HEK293 (cell line): ENCODE measurements around the gene CCSER2.

Experiments used
- CTCF ChIA-PET: fragments of 350-600 bp; formaldehyde crosslinking; extraction: SDS; loops from one replicate; lab custom pipeline; 2021; ENCODE audit warnings: antibody characterized with exemption; lab: Yijun Ruan, JAX
- POLR2A ChIA-PET: fragments of 300-600 bp; formaldehyde crosslinking; extraction: SDS; loops from one replicate; lab custom pipeline; 2020; ENCODE audit warnings: antibody characterized with exemption, inconsistent platforms; lab: Yijun Ruan, JAX
- H3K27ac ChIP-seq: fragments of 200-500 bp; sonication (Bioruptor generic); 2 replicates; pipeline ENCODE4 v1.5.1; 2014; ENCODE audit warnings: low read depth, low read length, control low read depth, inconsistent platforms; ENCODE audit errors: extremely low read depth
- H3K36me3 ChIP-seq, 2 experiments: fragments of 200-500 bp in 1 of 2; sonication (Bioruptor generic) in 1 of 2; 1 replicate in 1 of 2; 2 replicates in 1 of 2; pipeline ENCODE4 v1.5.1; 2014 to 2017; ENCODE audit warnings: inconsistent platforms in 2 of 2, low read length in 2 of 2; ENCODE audit not compliant: control insufficient read depth in 2 of 2, insufficient read depth in 1 of 2
- H3K4me1 ChIP-seq: fragments of 200-500 bp; sonication (Bioruptor generic); 2 replicates; pipeline ENCODE4 v1.5.1; 2014; ENCODE audit warnings: mild to moderate bottlenecking, low read length, inconsistent platforms; ENCODE audit not compliant: control insufficient read depth, insufficient read depth
- H3K4me3 ChIP-seq: 2 replicates; pipeline ENCODE4 v1.5.1; 2011; ENCODE audit warnings: low read depth, mild to moderate bottlenecking, control low read depth, low read length, moderate library complexity
- H3K9me3 ChIP-seq: fragments of 200-500 bp; sonication (Bioruptor generic); 2 replicates; pipeline ENCODE4 v1.5.1; 2014; ENCODE audit warnings: low read depth, low read length, inconsistent platforms; ENCODE audit not compliant: control insufficient read depth, insufficient read depth
- BCL11B ChIP-seq: fragments of 450-650 bp; formaldehyde crosslinking; IDR thresholded peaks from 2 replicates; pipeline ENCODE4 v1.5.1; 2016; ENCODE audit warnings: low read depth, missing biosample characterization, missing genetic modification characterization
- GLI2 ChIP-seq: fragments of 450-650 bp; formaldehyde crosslinking; IDR thresholded peaks from 2 replicates; pipeline ENCODE4; 2017; ENCODE audit warnings: missing biosample characterization, missing genetic modification characterization, low read depth, borderline replicate concordance
- KLF7 ChIP-seq: fragments of 450-650 bp; formaldehyde crosslinking; IDR thresholded peaks from 2 replicates; pipeline ENCODE4 v1.5.1; 2016; ENCODE audit warnings: missing biosample characterization, missing genetic modification characterization, borderline replicate concordance
- MZF1 ChIP-seq: fragments of 450-650 bp; formaldehyde crosslinking; IDR thresholded peaks from 2 replicates; pipeline ENCODE4 v1.5.1; 2017; ENCODE audit warnings: missing biosample characterization, missing genetic modification characterization, borderline replicate concordance
- SP2 ChIP-seq: fragments of 450-650 bp; formaldehyde crosslinking; IDR thresholded peaks from 2 replicates; pipeline ENCODE4 v1.5.1; 2016; ENCODE audit warnings: missing biosample characterization, missing genetic modification characterization
- SP3 ChIP-seq: fragments of 450-650 bp; formaldehyde crosslinking; IDR thresholded peaks from 2 replicates; pipeline ENCODE4 v1.5.1; 2016; ENCODE audit warnings: missing biosample characterization, missing genetic modification characterization
- ZBTB17 ChIP-seq: fragments of 450-650 bp; formaldehyde crosslinking; IDR thresholded peaks from 2 replicates; pipeline ENCODE4 v1.5.1; 2016; ENCODE audit warnings: missing biosample characterization, missing genetic modification characterization
- ZFHX2 ChIP-seq: fragments of 450-650 bp; formaldehyde crosslinking; conservative IDR thresholded peaks from 2 replicates; pipeline ENCODE4 v1.5.1; 2016; ENCODE audit warnings: missing biosample characterization, missing genetic modification characterization
- ZFP3 ChIP-seq: fragments of 450-650 bp; formaldehyde crosslinking; IDR thresholded peaks from 2 replicates; pipeline ENCODE4 v1.5.1; 2016; ENCODE audit warnings: low read depth, missing biosample characterization, missing genetic modification characterization
- ZNF114 ChIP-seq: fragments of 450-650 bp; formaldehyde crosslinking; IDR thresholded peaks from 2 replicates; pipeline ENCODE4 v1.5.0; 2017; ENCODE audit warnings: missing biosample characterization, missing genetic modification characterization
- ZNF132 ChIP-seq: fragments of 450-650 bp; formaldehyde crosslinking; IDR thresholded peaks from 2 replicates; pipeline ENCODE4 v1.5.1; 2017; ENCODE audit warnings: missing biosample characterization, missing genetic modification characterization, borderline replicate concordance
- ZNF133 ChIP-seq: fragments of 450-650 bp; formaldehyde crosslinking; IDR thresholded peaks from 2 replicates; pipeline ENCODE4 v1.5.1; 2016; ENCODE audit warnings: missing biosample characterization, missing genetic modification characterization
- ZNF146 ChIP-seq: fragments of 450-650 bp; formaldehyde crosslinking; IDR thresholded peaks from 2 replicates; pipeline ENCODE4 v1.5.1; 2016; ENCODE audit warnings: missing biosample characterization, missing genetic modification characterization
- ZNF274 ChIP-seq, 2 experiments: fragments of 200-500 bp in 1 of 2; fragments of 450-650 bp in 1 of 2; sonication (Bioruptor generic) in 1 of 2; formaldehyde crosslinking in 1 of 2; IDR thresholded peaks; 2 replicates each; pipeline versions ENCODE4 v1.5.1 to v1.6.1; 2014 to 2016; ENCODE audit warnings: borderline replicate concordance in 1 of 2, inconsistent platforms in 1 of 2, low read length in 1 of 2, missing biosample characterization in 1 of 2, missing genetic modification characterization in 1 of 2
- ZNF366 ChIP-seq: fragments of 450-650 bp; formaldehyde crosslinking; conservative IDR thresholded peaks from 2 replicates; pipeline ENCODE4 v1.5.1; 2016; ENCODE audit warnings: missing biosample characterization, missing genetic modification characterization
- ZNF394 ChIP-seq: fragments of 450-650 bp; formaldehyde crosslinking; IDR thresholded peaks from 2 replicates; pipeline ENCODE4 v1.5.1; 2016; ENCODE audit warnings: missing biosample characterization, missing genetic modification characterization, mild to moderate bottlenecking, moderate library complexity, borderline replicate concordance
- ZNF416 ChIP-seq: fragments of 450-650 bp; formaldehyde crosslinking; IDR thresholded peaks from 2 replicates; pipeline ENCODE4 v1.5.1; 2016; ENCODE audit warnings: missing biosample characterization, missing genetic modification characterization
- ZNF544 ChIP-seq: fragments of 450-650 bp; formaldehyde crosslinking; IDR thresholded peaks from 2 replicates; pipeline ENCODE4 v1.5.0; 2017; ENCODE audit warnings: missing biosample characterization, missing genetic modification characterization
- ZNF560 ChIP-seq: fragments of 450-650 bp; formaldehyde crosslinking; IDR thresholded peaks from 2 replicates; pipeline ENCODE4 v1.5.1; 2017; ENCODE audit warnings: missing biosample characterization, missing genetic modification characterization, borderline replicate concordance
- ZNF621 ChIP-seq: fragments of 450-650 bp; formaldehyde crosslinking; IDR thresholded peaks from 2 replicates; pipeline ENCODE4 v1.5.1; 2017; ENCODE audit warnings: missing biosample characterization, missing genetic modification characterization
- ZNF791 ChIP-seq: fragments of 450-650 bp; formaldehyde crosslinking; IDR thresholded peaks from 2 replicates; pipeline ENCODE4 v1.5.1; 2016; ENCODE audit warnings: missing biosample characterization, missing genetic modification characterization
- ZNF830 ChIP-seq: fragments of 450-650 bp; IDR thresholded peaks from 2 replicates; pipeline ENCODE4 v1.5.0; 2018; ENCODE audit warnings: missing biosample characterization, missing genetic modification characterization, low read depth, mild to moderate bottlenecking, moderate library complexity
- TF ChIP-seq, protein P1 (sequence below): fragments of 450-650 bp; formaldehyde crosslinking; IDR thresholded peaks from 2 replicates; pipeline ENCODE4 v1.5.1; 2017; ENCODE audit warnings: missing biosample characterization, missing genetic modification characterization
- TF ChIP-seq, protein P2 (sequence below): fragments of 450-650 bp; formaldehyde crosslinking; IDR thresholded peaks from 2 replicates; pipeline ENCODE4 v1.5.1; 2017; ENCODE audit warnings: missing biosample characterization, missing genetic modification characterization
- TF ChIP-seq, protein P3 (sequence below): fragments of 450-650 bp; formaldehyde crosslinking; IDR thresholded peaks from 2 replicates; pipeline ENCODE4 v1.5.1; 2016; ENCODE audit warnings: missing biosample characterization, missing genetic modification characterization

The CCSER2 gene

DNA sequence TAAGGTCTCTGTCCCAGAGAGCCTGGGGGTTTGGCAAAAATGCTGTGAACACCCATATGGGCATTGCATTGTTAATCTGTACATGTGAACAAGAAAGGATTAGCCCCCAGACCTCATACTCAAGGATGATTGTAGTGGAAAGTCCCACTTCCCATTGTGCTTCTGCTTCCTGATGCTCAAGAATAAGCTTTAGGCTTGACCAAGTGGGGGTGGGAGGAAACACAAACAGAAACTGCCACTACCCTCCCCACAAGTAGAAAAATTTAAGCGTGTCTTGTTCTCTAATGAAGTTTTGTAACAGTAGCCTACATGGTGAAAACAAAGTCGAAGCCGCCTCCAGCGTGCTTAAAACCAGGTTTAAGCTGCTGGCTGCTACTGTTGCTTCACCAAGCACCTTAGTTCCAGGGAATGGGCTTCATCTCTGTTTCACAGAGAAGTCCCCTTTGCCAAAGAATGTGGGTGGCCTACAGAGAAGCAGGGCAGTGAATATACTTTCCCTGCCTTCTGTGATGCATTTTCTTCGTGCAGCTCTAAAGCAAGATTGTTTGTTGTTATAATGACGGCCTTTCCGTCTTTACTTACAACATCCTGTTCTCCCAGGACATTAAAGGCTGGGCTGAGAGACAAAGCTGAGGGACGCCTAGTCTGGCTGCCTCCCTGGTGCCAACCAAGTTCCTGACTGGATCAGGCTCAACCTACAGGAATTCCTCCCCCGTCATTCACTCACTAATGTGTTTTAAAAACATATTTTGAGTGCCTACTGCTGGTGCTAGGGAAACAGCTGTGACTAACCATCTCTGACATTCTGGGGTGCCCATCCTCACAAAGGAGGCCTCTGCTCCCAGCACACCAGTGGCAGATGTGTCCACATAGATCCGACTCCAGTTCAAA, 32.1 kb upstream of the CCSER2 start:
- Histone ChIP-seq H3K4me3 (no peak overlapping the region), H3K4me1 (no peaks in the 10 kb centered on the region), H3K9me3 (no peaks in the 10 kb centered on the region), H3K27ac (no peak overlapping the region), H3K36me3 (no peaks in the 10 kb centered on the region)
- POLR2A ChIA-PET = no interaction called here
- TF ChIP-seq SP2 (tag by site-specific recombination) = no peak
- TF ChIP-seq ZNF366 (tag by site-specific recombination) = no peak
- TF ChIP-seq, protein P1, sequence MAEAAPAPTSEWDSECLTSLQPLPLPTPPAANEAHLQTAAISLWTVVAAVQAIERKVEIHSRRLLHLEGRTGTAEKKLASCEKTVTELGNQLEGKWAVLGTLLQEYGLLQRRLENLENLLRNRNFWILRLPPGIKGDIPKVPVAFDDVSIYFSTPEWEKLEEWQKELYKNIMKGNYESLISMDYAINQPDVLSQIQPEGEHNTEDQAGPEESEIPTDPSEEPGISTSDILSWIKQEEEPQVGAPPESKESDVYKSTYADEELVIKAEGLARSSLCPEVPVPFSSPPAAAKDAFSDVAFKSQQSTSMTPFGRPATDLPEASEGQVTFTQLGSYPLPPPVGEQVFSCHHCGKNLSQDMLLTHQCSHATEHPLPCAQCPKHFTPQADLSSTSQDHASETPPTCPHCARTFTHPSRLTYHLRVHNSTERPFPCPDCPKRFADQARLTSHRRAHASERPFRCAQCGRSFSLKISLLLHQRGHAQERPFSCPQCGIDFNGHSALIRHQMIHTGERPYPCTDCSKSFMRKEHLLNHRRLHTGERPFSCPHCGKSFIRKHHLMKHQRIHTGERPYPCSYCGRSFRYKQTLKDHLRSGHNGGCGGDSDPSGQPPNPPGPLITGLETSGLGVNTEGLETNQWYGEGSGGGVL (tag by site-specific recombination) = no peak
- TF ChIP-seq, protein P2, sequence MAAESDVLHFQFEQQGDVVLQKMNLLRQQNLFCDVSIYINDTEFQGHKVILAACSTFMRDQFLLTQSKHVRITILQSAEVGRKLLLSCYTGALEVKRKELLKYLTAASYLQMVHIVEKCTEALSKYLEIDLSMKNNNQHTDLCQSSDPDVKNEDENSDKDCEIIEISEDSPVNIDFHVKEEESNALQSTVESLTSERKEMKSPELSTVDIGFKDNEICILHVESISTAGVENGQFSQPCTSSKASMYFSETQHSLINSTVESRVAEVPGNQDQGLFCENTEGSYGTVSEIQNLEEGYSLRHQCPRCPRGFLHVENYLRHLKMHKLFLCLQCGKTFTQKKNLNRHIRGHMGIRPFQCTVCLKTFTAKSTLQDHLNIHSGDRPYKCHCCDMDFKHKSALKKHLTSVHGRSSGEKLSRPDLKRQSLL (tag by site-specific recombination) = no peak
- no peak for TF ChIP-seq ZBTB17
- TF ChIP-seq ZNF133 (tag by site-specific recombination) = no peak
- CTCF ChIA-PET = interaction anchor here (0.6 to 1.5 kb wide), 2 partner anchors 29 to 48 kb away, joined by 3 to 4 read pairs; no protein-coding TSS in a partner anchor

DNA sequence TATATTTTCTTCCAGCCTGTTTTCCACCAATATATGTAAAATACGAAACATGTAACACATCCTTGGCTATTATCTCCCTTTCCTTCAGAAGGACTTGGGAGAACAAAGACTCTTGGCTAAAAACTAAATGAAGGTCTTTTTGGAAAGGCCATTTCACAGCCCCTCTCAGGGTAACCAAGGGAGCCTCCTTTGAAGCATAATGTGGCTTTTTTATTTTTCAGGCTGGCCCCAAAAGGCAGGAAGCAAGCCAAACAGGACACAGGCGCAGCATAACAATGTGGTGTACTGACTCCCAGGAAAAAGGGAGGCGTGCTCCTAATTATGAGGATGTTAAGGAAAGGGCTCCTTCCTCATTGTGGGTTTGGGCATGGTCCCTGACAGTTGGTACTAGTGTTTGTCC, 30.3 kb upstream of the CCSER2 start:
- H3K4me1 ChIP-seq = no peaks in the 10 kb centered on the region
- ChIA-PET CTCF (no interaction called here), POLR2A (no interaction called here)
- no peaks in the 10 kb centered on the region for H3K36me3 ChIP-seq
- no peak overlapping the region for H3K4me3 ChIP-seq
- H3K27ac ChIP-seq = no peak overlapping the region
- no peak for TF ChIP-seq MZF1 (tag by site-specific recombination)
- H3K9me3 ChIP-seq = no peaks in the 10 kb centered on the region

DNA sequence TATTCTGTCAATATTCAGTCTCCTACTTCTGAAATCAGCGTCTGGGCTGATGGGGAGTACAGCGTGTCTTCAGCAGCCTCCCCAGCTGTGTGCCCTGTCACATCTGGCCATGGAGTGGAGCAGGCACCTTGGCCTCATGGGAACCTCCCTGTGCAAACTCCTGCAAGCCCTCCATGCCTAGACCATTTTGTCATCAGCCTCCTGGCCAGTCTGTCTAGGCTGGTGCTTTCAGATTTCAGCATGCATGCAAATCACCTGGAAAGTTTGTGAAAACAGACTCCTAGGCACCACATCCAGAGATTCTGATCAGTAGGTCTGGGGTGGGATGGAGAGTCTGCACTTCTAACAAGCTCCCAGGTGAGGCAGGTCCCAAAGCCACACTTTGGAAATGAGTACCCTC, 26.2 kb upstream of the CCSER2 start:
- H3K36me3 ChIP-seq = no peaks in the 10 kb centered on the region
- H3K4me1 ChIP-seq = no peaks in the 10 kb centered on the region
- H3K27ac ChIP-seq = no peak overlapping the region
- H3K4me3 ChIP-seq = no peak overlapping the region
- TF ChIP-seq ZNF560 (tag by site-specific recombination) (no peak), BCL11B (no peak), ZNF274 (IDR thresholded peaks at IDR 0.05; ENCODE audit: low read length) (no peak), ZNF274 (tag by site-specific recombination; IDR thresholded peaks at IDR 0.05; ENCODE audit: borderline replicate concordance) (no peak), ZFHX2 (no peak), ZNF791 (tag by site-specific recombination) (no peak), ZNF544 (tag by site-specific recombination) (no peak), ZNF416 (tag by site-specific recombination) (no peak), ZNF146 (tag by site-specific recombination) (no peak), ZNF394 (tag by site-specific recombination) (no peak), ZNF830 (tag by site-specific recombination) (no peak), KLF7 (tag by site-specific recombination) (no peak), ZFP3 (tag by site-specific recombination) (no peak), SP2 (tag by site-specific recombination) (no peak), GLI2 (tag by site-specific recombination) (no peak), ZNF132 (tag by site-specific recombination) (no peak), SP3 (no peak), ZNF114 (tag by site-specific recombination) (no peak), ZNF621 (tag by site-specific recombination) (no peak)
- TF ChIP-seq, protein P3, sequence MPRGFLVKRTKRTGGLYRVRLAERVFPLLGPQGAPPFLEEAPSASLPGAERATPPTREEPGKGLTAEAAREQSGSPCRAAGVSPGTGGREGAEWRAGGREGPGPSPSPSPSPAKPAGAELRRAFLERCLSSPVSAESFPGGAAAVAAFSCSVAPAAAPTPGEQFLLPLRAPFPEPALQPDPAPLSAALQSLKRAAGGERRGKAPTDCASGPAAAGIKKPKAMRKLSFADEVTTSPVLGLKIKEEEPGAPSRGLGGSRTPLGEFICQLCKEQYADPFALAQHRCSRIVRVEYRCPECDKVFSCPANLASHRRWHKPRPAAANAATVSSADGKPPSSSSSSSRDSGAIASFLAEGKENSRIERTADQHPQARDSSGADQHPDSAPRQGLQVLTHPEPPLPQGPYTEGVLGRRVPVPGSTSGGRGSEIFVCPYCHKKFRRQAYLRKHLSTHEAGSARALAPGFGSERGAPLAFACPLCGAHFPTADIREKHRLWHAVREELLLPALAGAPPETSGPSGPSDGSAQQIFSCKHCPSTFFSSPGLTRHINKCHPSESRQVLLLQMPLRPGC (tag by site-specific recombination) = no peak
- ChIA-PET POLR2A (interaction anchor here (0.7 kb wide), 1 partner anchor 33 kb away, joined by 3 read pairs; no protein-coding TSS in a partner anchor), CTCF (no interaction called here)
- H3K9me3 ChIP-seq = no peaks in the 10 kb centered on the region
